ENCODE data around the gene EHD4.

The EHD4 gene

GRCh38 chr15:41987246-41987924 is 15.0 kb upstream of the EHD4 start:
- Histone ChIP-seq H3K27me3 (ENCODE audit: control insufficient read depth, insufficient read depth, low read length) (no peaks in the 10 kb centered on the region), H3K27ac (ENCODE audit: low read depth, low read length) (no peak overlapping the region), H3K4me1 (ENCODE audit: control insufficient read depth, insufficient read depth, low read length) (peaks cover 3% of the 10 kb centered on the region), H3K36me3 (ENCODE audit: control insufficient read depth, insufficient read depth, low read length) (no peaks in the 10 kb centered on the region), H3K9ac (ENCODE audit: low read depth, low read length) (no peak overlapping the region), H3K4me3 (ENCODE audit: low read depth, low read length) (no peak overlapping the region), H3K9me3 (ENCODE audit: control insufficient read depth, insufficient read depth, low read length) (no peaks in the 10 kb centered on the region)

- Histone ChIP-seq H3K9ac (ENCODE audit: low read depth, low read length) (no peak overlapping the region), H3K36me3 (ENCODE audit: control insufficient read depth, insufficient read depth, low read length) (no peaks in the 10 kb centered on the region), H3K4me3 (ENCODE audit: low read depth, low read length) (no peak overlapping the region), H3K27ac (ENCODE audit: low read depth, low read length) (no peak overlapping the region), H3K4me1 (ENCODE audit: control insufficient read depth, insufficient read depth, low read length) (peaks cover 3% of the 10 kb centered on the region), H3K27me3 (ENCODE audit: control insufficient read depth, insufficient read depth, low read length) (no peaks in the 10 kb centered on the region), H3K9me3 (ENCODE audit: control insufficient read depth, insufficient read depth, low read length) (no peaks in the 10 kb centered on the region)
Measured at GRCh38 chr15:41985236-41986160, 13.1 kb upstream of the EHD4 start.

- Histone ChIP-seq H3K9me3 (ENCODE audit: control insufficient read depth, insufficient read depth, low read length) (no peaks in the 10 kb centered on the region), H3K36me3 (ENCODE audit: control insufficient read depth, insufficient read depth, low read length) (no peaks in the 10 kb centered on the region), H3K4me3 (ENCODE audit: low read depth, low read length) (no peak overlapping the region), H3K27me3 (ENCODE audit: control insufficient read depth, insufficient read depth, low read length) (no peaks in the 10 kb centered on the region), H3K9ac (ENCODE audit: low read depth, low read length) (no peak overlapping the region), H3K27ac (ENCODE audit: low read depth, low read length) (no peak overlapping the region), H3K4me1 (ENCODE audit: control insufficient read depth, insufficient read depth, low read length) (peaks cover under 1% of the 10 kb centered on the region; the same call in 1 of the 2 replicates)
Measured at GRCh38 chr15:41984622-41985021, 12.3 kb upstream of the EHD4 start.

- H3K4me3 ChIP-seq (ENCODE audit: low read depth, low read length) = no peak overlapping the region
- H3K4me1 ChIP-seq (ENCODE audit: control insufficient read depth, insufficient read depth, low read length) = no peaks in the 10 kb centered on the region
- no peak overlapping the region for H3K27ac ChIP-seq (ENCODE audit: low read depth, low read length)
- no peaks in the 10 kb centered on the region for H3K36me3 ChIP-seq (ENCODE audit: control insufficient read depth, insufficient read depth, low read length)
- no peaks in the 10 kb centered on the region for H3K9me3 ChIP-seq (ENCODE audit: control insufficient read depth, insufficient read depth, low read length)
- no peaks in the 10 kb centered on the region for H3K27me3 ChIP-seq (ENCODE audit: control insufficient read depth, insufficient read depth, low read length)
- no peak overlapping the region for H3K9ac ChIP-seq (ENCODE audit: low read depth, low read length)
Measured at GRCh38 chr15:41983621-41984571, 11.5 kb upstream of the EHD4 start.

- Histone ChIP-seq H3K27ac (ENCODE audit: low read depth, low read length) (no peak overlapping the region), H3K27me3 (ENCODE audit: control insufficient read depth, insufficient read depth, low read length) (no peaks in the 10 kb centered on the region), H3K4me3 (ENCODE audit: low read depth, low read length) (no peak overlapping the region), H3K36me3 (ENCODE audit: control insufficient read depth, insufficient read depth, low read length) (no peaks in the 10 kb centered on the region), H3K9ac (ENCODE audit: low read depth, low read length) (no peak overlapping the region), H3K9me3 (ENCODE audit: control insufficient read depth, insufficient read depth, low read length) (no peaks in the 10 kb centered on the region), H3K4me1 (ENCODE audit: control insufficient read depth, insufficient read depth, low read length) (no peaks in the 10 kb centered on the region)
Measured at GRCh38 chr15:41983221-41983620, 10.9 kb upstream of the EHD4 start.

GRCh38 chr15:41982133-41982930 is 10.0 kb upstream of the EHD4 start:
- H3K4me3 ChIP-seq (ENCODE audit: low read depth, low read length) = no peak overlapping the region
- H3K9me3 ChIP-seq (ENCODE audit: control insufficient read depth, insufficient read depth, low read length) = no peaks in the 10 kb centered on the region
- H3K9ac ChIP-seq (ENCODE audit: low read depth, low read length) = no peak overlapping the region
- no peak overlapping the region for H3K27ac ChIP-seq (ENCODE audit: low read depth, low read length)
- no peaks in the 10 kb centered on the region for H3K27me3 ChIP-seq (ENCODE audit: control insufficient read depth, insufficient read depth, low read length)
- no peaks in the 10 kb centered on the region for H3K4me1 ChIP-seq (ENCODE audit: control insufficient read depth, insufficient read depth, low read length)
- H3K36me3 ChIP-seq (ENCODE audit: control insufficient read depth, insufficient read depth, low read length) = no peaks in the 10 kb centered on the region

- Histone ChIP-seq H3K4me1 (ENCODE audit: control insufficient read depth, insufficient read depth, low read length) (no peaks in the 10 kb centered on the region), H3K36me3 (ENCODE audit: control insufficient read depth, insufficient read depth, low read length) (no peaks in the 10 kb centered on the region), H3K27ac (ENCODE audit: low read depth, low read length) (no peak overlapping the region), H3K27me3 (ENCODE audit: control insufficient read depth, insufficient read depth, low read length) (no peaks in the 10 kb centered on the region), H3K4me3 (ENCODE audit: low read depth, low read length) (no peak overlapping the region), H3K9ac (ENCODE audit: low read depth, low read length) (no peak overlapping the region), H3K9me3 (ENCODE audit: control insufficient read depth, insufficient read depth, low read length) (no peaks in the 10 kb centered on the region)
Measured at GRCh38 chr15:41981371-41982132, 9.2 kb upstream of the EHD4 start.

- H3K27ac ChIP-seq (ENCODE audit: low read depth, low read length) = no peak overlapping the region
- no peak overlapping the region for H3K9ac ChIP-seq (ENCODE audit: low read depth, low read length)
- H3K36me3 ChIP-seq (ENCODE audit: control insufficient read depth, insufficient read depth, low read length) = no peaks in the 10 kb centered on the region
- H3K4me3 ChIP-seq (ENCODE audit: low read depth, low read length) = no peak overlapping the region
- H3K27me3 ChIP-seq (ENCODE audit: control insufficient read depth, insufficient read depth, low read length) = no peaks in the 10 kb centered on the region
- H3K4me1 ChIP-seq (ENCODE audit: control insufficient read depth, insufficient read depth, low read length) = no peaks in the 10 kb centered on the region
- no peaks in the 10 kb centered on the region for H3K9me3 ChIP-seq (ENCODE audit: control insufficient read depth, insufficient read depth, low read length)
Measured at GRCh38 chr15:41980654-41981323, 8.4 kb upstream of the EHD4 start.

GRCh38 chr15:41979493-41980266 is 7.3 kb upstream of the EHD4 start:
- Histone ChIP-seq H3K4me1 (ENCODE audit: control insufficient read depth, insufficient read depth, low read length) (no peaks in the 10 kb centered on the region), H3K9ac (ENCODE audit: low read depth, low read length) (no peak overlapping the region), H3K9me3 (ENCODE audit: control insufficient read depth, insufficient read depth, low read length) (no peaks in the 10 kb centered on the region), H3K27ac (ENCODE audit: low read depth, low read length) (no peak overlapping the region), H3K36me3 (ENCODE audit: control insufficient read depth, insufficient read depth, low read length) (no peaks in the 10 kb centered on the region), H3K4me3 (ENCODE audit: low read depth, low read length) (no peak overlapping the region), H3K27me3 (ENCODE audit: control insufficient read depth, insufficient read depth, low read length) (no peaks in the 10 kb centered on the region)
